Measurements from ENCODE around the gene GOLPH3.

Gene GOLPH3

GRCh38 chr5:32108167-32108566, 66.0 kb downstream of the GOLPH3 start:
- Histone ChIP-seq H3K4me1 (no peaks in the 10 kb centered on the region), H3K9me3 (no peaks in the 10 kb centered on the region), H3K27me3 (no peaks in the 10 kb centered on the region), H3K4me3 (ENCODE audit: low read depth, low read length) (no peak overlapping the region), H3K36me3 (peaks cover 52% of the 10 kb centered on the region)
- TF ChIP-seq CTCF (IDR thresholded peaks at IDR 0.05; ENCODE audit: low read depth, low read length) = no peak
- DNase-seq = no peak

GRCh38 chr5:32107291-32107690, 66.8 kb downstream of the GOLPH3 start:
- no peak overlapping the region for H3K4me3 ChIP-seq (ENCODE audit: low read depth, low read length)

GRCh38 chr5:32103521-32103920, 70.6 kb downstream of the GOLPH3 start:
- TF ChIP-seq CTCF (IDR thresholded peaks at IDR 0.05; ENCODE audit: low read depth, low read length) = no peak
- Histone ChIP-seq H3K36me3 (peaks cover 49% of the 10 kb centered on the region), H3K27me3 (no peaks in the 10 kb centered on the region), H3K4me3 (ENCODE audit: low read depth, low read length) (no peak overlapping the region), H3K4me1 (peaks cover 24% of the 10 kb centered on the region), H3K9me3 (no peaks in the 10 kb centered on the region)
- DNase-seq = no peak

More at GRCh38 chr5:32107291-32107690, 66.8 kb downstream of the GOLPH3 start:
- no peaks in the 10 kb centered on the region for H3K27me3 ChIP-seq
- no peak for TF ChIP-seq CTCF (IDR thresholded peaks at IDR 0.05; ENCODE audit: low read depth, low read length)
- H3K9me3 ChIP-seq = no peaks in the 10 kb centered on the region
- peaks cover 47% of the 10 kb centered on the region for H3K36me3 ChIP-seq
- H3K4me1 ChIP-seq = no peaks in the 10 kb centered on the region
- no peak for DNase-seq

- Histone ChIP-seq H3K4me1 (peaks cover 30% of the 10 kb centered on the region), H3K36me3 (peaks cover 43% of the 10 kb centered on the region), H3K27me3 (no peaks in the 10 kb centered on the region), H3K4me3 (ENCODE audit: low read depth, low read length) (no peak overlapping the region), H3K9me3 (no peaks in the 10 kb centered on the region)
- no peak for DNase-seq
- TF ChIP-seq CTCF (IDR thresholded peaks at IDR 0.05; ENCODE audit: low read depth, low read length) = no peak
Observed at GRCh38 chr5:32102254-32102986, 71.7 kb downstream of the GOLPH3 start.

- no peak for TF ChIP-seq CTCF (IDR thresholded peaks at IDR 0.05; ENCODE audit: low read depth, low read length)
- peaks cover 35% of the 10 kb centered on the region for H3K36me3 ChIP-seq
Observed at GRCh38 chr5:32100691-32101302, 73.3 kb downstream of the GOLPH3 start.

GRCh38 chr5:32100230-32100629, 73.9 kb downstream of the GOLPH3 start:
- H3K4me3 ChIP-seq (ENCODE audit: low read depth, low read length) = no peak overlapping the region
- no peaks in the 10 kb centered on the region for H3K9me3 ChIP-seq
- no peak for TF ChIP-seq CTCF (IDR thresholded peaks at IDR 0.05; ENCODE audit: low read depth, low read length)
- H3K4me1 ChIP-seq = peaks cover 30% of the 10 kb centered on the region
- DNase-seq = peak; percentile 36
- no peaks in the 10 kb centered on the region for H3K27me3 ChIP-seq
- peaks cover 31% of the 10 kb centered on the region for H3K36me3 ChIP-seq

More at GRCh38 chr5:32100691-32101302, 73.3 kb downstream of the GOLPH3 start:
- H3K27me3 ChIP-seq = no peaks in the 10 kb centered on the region
- H3K9me3 ChIP-seq = no peaks in the 10 kb centered on the region
- H3K4me3 ChIP-seq (ENCODE audit: low read depth, low read length) = no peak overlapping the region
- peaks cover 30% of the 10 kb centered on the region for H3K4me1 ChIP-seq
- DNase-seq = no peak

All from BE2C (cell line).